HEK293T (cell line): ENCODE measurements around the gene PCBP2.
"Not testable (repeated sequence)": the region's sequence is repeated elsewhere in the genome, so short reads cannot be mapped to it uniquely, and the experiment has no call there.

ENCODE experiments used
- CTCF ChIA-PET: fragments of 350-600 bp; formaldehyde crosslinking; extraction: SDS; loops from one replicate; lab custom pipeline; 2021; ENCODE audit warnings: antibody characterized with exemption, inconsistent platforms; lab: Yijun Ruan, JAX
- POLR2A ChIA-PET: fragments of 350-600 bp; formaldehyde crosslinking; extraction: SDS; loops from one replicate; lab custom pipeline; 2020; ENCODE audit warnings: antibody characterized with exemption, inconsistent platforms; lab: Yijun Ruan, JAX
- DNase-seq: peaks from one replicate; pipeline ENCODE4 v3.0.0; 2012; ENCODE audit warnings: mixed read lengths; ENCODE audit errors: extremely low spot score
- ARNT ChIP-seq: fragments of 450-650 bp; IDR thresholded peaks from 2 replicates; pipeline ENCODE4 v1.6.1; 2017; ENCODE audit warnings: mild to moderate bottlenecking
- BHLHE40 ChIP-seq: fragments of 450-650 bp; IDR thresholded peaks from 2 replicates; pipeline ENCODE4 v1.6.1; 2016; ENCODE audit warnings: mild to moderate bottlenecking, moderate library complexity, borderline replicate concordance
- CTBP1 ChIP-seq: fragments of 450-650 bp; IDR thresholded peaks from 2 replicates; pipeline ENCODE4 v1.6.1; 2016; ENCODE audit warnings: borderline replicate concordance
- ELF4 ChIP-seq: fragments of 450-650 bp; IDR thresholded peaks from 2 replicates; pipeline ENCODE4 v1.6.1; 2017; ENCODE audit warnings: antibody characterized with exemption
- FOXA1 ChIP-seq: fragments of 450-650 bp; IDR thresholded peaks from 2 replicates; pipeline ENCODE4 v1.6.1; 2016; ENCODE audit warnings: mild to moderate bottlenecking
- FOXK2 ChIP-seq: fragments of 450-650 bp; IDR thresholded peaks from 2 replicates; pipeline ENCODE4 v1.6.1; 2016; ENCODE audit warnings: mild to moderate bottlenecking
- FOXM1 ChIP-seq: fragments of 450-650 bp; IDR thresholded peaks from 2 replicates; pipeline ENCODE4 v1.6.1; 2017; ENCODE audit warnings: mild to moderate bottlenecking, borderline replicate concordance
- HDGF ChIP-seq: fragments of 450-650 bp; IDR thresholded peaks from 2 replicates; pipeline ENCODE4 v1.6.1; 2017; ENCODE audit warnings: antibody characterized with exemption, borderline replicate concordance
- L3MBTL2 ChIP-seq: fragments of 450-650 bp; conservative IDR thresholded peaks from 2 replicates; pipeline ENCODE4 v1.6.1; 2016; ENCODE audit warnings: mild to moderate bottlenecking
- LEF1 ChIP-seq: fragments of 450-650 bp; IDR thresholded peaks from 2 replicates; pipeline ENCODE4 v1.6.1; 2017; ENCODE audit warnings: mild to moderate bottlenecking, borderline replicate concordance
- NFRKB ChIP-seq: fragments of 450-650 bp; IDR thresholded peaks from 2 replicates; pipeline ENCODE4 v1.6.1; 2016; ENCODE audit warnings: mild to moderate bottlenecking, moderate library complexity
- PKNOX1 ChIP-seq: fragments of 450-650 bp; IDR thresholded peaks from 2 replicates; pipeline ENCODE4 v1.6.1; 2016
- SP1 ChIP-seq: fragments of 450-650 bp; IDR thresholded peaks from 2 replicates; pipeline ENCODE4 v1.6.1; 2017
- SUZ12 ChIP-seq: fragments of 450-650 bp; IDR thresholded peaks from 2 replicates; pipeline ENCODE4 v1.6.1; 2016; ENCODE audit warnings: mild to moderate bottlenecking
- TARDBP ChIP-seq: fragments of 450-650 bp; IDR thresholded peaks from 2 replicates; pipeline ENCODE4 v1.6.1; 2016
- ZNF384 ChIP-seq: fragments of 450-650 bp; IDR thresholded peaks from 2 replicates; pipeline ENCODE4 v1.6.1; 2016

PCBP2 gene

GRCh38 chr12:53425515-53426150 lies 26.3 kb upstream of the PCBP2 start:
- no peak for DNase-seq
- TF ChIP-seq SP1 (no peak), ARNT (no peak)
- POLR2A ChIA-PET = interaction anchor here (1.2 to 2.2 kb wide), 6 partner anchors 16 to 104 kb away, joined by 3 to 17 read pairs (median 6); partner anchors contain the start of genes AAAS, PRR13 and TARBP2
- CTCF ChIA-PET = interaction anchor here (1.2 to 3.0 kb wide), 2 partner anchors 73 to 81 kb away, joined by 4 to 9 read pairs; no protein-coding TSS in a partner anchor

- ChIA-PET CTCF (no interaction called here), POLR2A (interaction anchor here (0.7 to 2.6 kb wide), 5 partner anchors 13 to 73 kb away, joined by 3 to 19 read pairs (median 4); partner anchors contain the start of genes PRR13, SP1 and TARBP2)
- TF ChIP-seq ZNF384 = no peak
- TF ChIP-seq FOXK2 = no peak
- no peak for TF ChIP-seq HDGF
- TF ChIP-seq LEF1 = no peak
- DNase-seq = no peak
Measured at GRCh38 chr12:53427905-53428594, 23.9 kb upstream of the PCBP2 start.

- DNase-seq = no peak
- ChIA-PET CTCF (no interaction called here), POLR2A (interaction anchor here (1.0 to 2.6 kb wide), 3 partner anchors 12 to 72 kb away, joined by 4 to 19 read pairs (median 12); partner anchors contain the start of genes PRR13, SP1 and TARBP2)
- TF ChIP-seq TARDBP = no peak
- TF ChIP-seq SP1 = no peak
- TF ChIP-seq LEF1 = no peak
- TF ChIP-seq ZNF384 = no peak
- TF ChIP-seq FOXM1 = no peak
- TF ChIP-seq FOXA1 = no peak
- TF ChIP-seq PKNOX1 = no peak
- TF ChIP-seq ARNT = no peak
- TF ChIP-seq HDGF = no peak
- no peak for TF ChIP-seq CTBP1
- TF ChIP-seq ELF4 = no peak
- TF ChIP-seq FOXK2 = no peak
- TF ChIP-seq L3MBTL2 = no peak
- TF ChIP-seq BHLHE40 = no peak
- no peak for TF ChIP-seq SUZ12
- TF ChIP-seq NFRKB = no peak
Measured at GRCh38 chr12:53428741-53429140, 23.2 kb upstream of the PCBP2 start.

GRCh38 chr12:53430116-53430515 lies 21.8 kb upstream of the PCBP2 start:
- no peak for DNase-seq
- ChIA-PET CTCF (interaction anchor here (1.5 kb wide), 1 partner anchor 9 kb away, joined by 6 read pairs; no protein-coding TSS in a partner anchor), POLR2A (interaction anchor here (0.7 to 2.0 kb wide), 2 partner anchors 9 to 11 kb away, joined by 3 to 7 read pairs; partner anchors contain the start of gene PRR13)
- TF ChIP-seq HDGF (no peak), CTBP1 (no peak), ARNT (no peak), L3MBTL2 (no peak), ZNF384 (no peak), ELF4 (no peak), BHLHE40 (no peak), FOXM1 (no peak), NFRKB (no peak), TARDBP (no peak), PKNOX1 (no peak), LEF1 (no peak), FOXK2 (no peak)

GRCh38 chr12:53431187-53431586 lies 20.7 kb upstream of the PCBP2 start:
- ChIA-PET POLR2A (interaction anchor here (1.0 to 2.0 kb wide), 2 partner anchors 10 to 23 kb away, joined by 3 to 7 read pairs; partner anchors contain the start of gene PRR13), CTCF (interaction anchor here (1.5 kb wide), 1 partner anchor 10 kb away, joined by 6 read pairs; no protein-coding TSS in a partner anchor)
- TF ChIP-seq CTBP1 (no peak), FOXM1 (no peak), LEF1 (no peak), L3MBTL2 (no peak), ZNF384 (no peak), NFRKB (no peak), ARNT (no peak), SUZ12 (no peak), HDGF (no peak), TARDBP (no peak), FOXK2 (no peak), ELF4 (no peak), BHLHE40 (no peak), PKNOX1 (no peak), SP1 (no peak), FOXA1 (no peak)
- no peak for DNase-seq

GRCh38 chr12:53435326-53435725 lies 16.6 kb upstream of the PCBP2 start:
- CTCF ChIA-PET, POLR2A ChIA-PET, DNase-seq: not testable (repeated sequence)

GRCh38 chr12:53439582-53439981 lies 12.3 kb upstream of the PCBP2 start:
- POLR2A ChIA-PET = interaction anchor here (0.7 to 1.1 kb wide), 2 partner anchors 60 to 87 kb away, joined by 3 to 4 read pairs; no protein-coding TSS in a partner anchor
- DNase-seq = not testable (repeated sequence)
- CTCF ChIA-PET = interaction anchor here (0.6 kb wide), 1 partner anchor 121 kb away, joined by 3 read pairs; no protein-coding TSS in a partner anchor
